Glomerular visceral epithelial cell (primary cell): ENCODE results near the gene KLF2.
A peak's percentile ranks its signal among the peaks of the same experiment; 100 is the strongest.

Experiments used
- DNase-seq: peaks from one replicate; pipeline ENCODE4 v3.0.0-alpha.2; 2016; ENCODE audit errors: extremely low spot score

The KLF2 gene

GRCh38 chr19:16375157-16375935 is 50.7 kb downstream of the KLF2 start:
- DNase-seq, result no peak

- no peak for DNase-seq
Measured at GRCh38 chr19:16375936-16376185, 51.2 kb downstream of the KLF2 start.

DNA sequence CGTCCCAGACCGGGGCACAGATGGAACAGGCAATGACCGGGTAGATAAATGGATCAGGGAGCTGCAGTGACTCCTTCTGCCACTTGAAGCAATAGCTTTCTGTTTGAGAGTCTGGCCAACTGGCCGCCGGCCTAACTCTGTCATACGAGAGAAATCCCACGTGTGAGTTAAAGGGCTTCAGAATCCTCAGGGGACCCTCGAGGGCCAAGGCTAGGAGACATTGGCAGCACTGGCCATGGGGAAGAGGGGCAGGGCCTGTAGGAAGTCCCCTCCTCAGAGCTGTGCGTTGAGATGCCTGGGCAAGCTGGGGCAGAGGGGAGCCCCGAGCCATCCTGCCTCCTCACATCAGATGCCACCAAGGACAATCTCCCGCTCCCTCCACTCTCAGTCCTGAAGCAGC is 51.6 kb downstream of the KLF2 start:
- DNase-seq, result no peak

GRCh38 chr19:16376649-16377048 is 52.0 kb downstream of the KLF2 start:
- DNase-seq, result peak; percentile 21

- DNase-seq, result no peak
Measured at GRCh38 chr19:16377521-16377920, 52.9 kb downstream of the KLF2 start.
